HepG2 (cell line): ENCODE measurements around the gene CRYBA2.

Experiments used
- MXI1 ChIP-seq: IDR thresholded peaks from 3 replicates; pipeline ENCODE4 v1.6.1; 2012; ENCODE audit warnings: low read depth, low read length, inconsistent platforms, borderline replicate concordance
- POLR2AphosphoS2 ChIP-seq: IDR thresholded peaks from 2 replicates; pipeline ENCODE4 v1.6.1; 2011; ENCODE audit warnings: low read depth, low read length, improper control_type of control experiment
- SALL2 ChIP-seq: sonication (generic); formaldehyde crosslinking; IDR thresholded peaks from 2 replicates; pipeline ENCODE4 v1.8.1; 2023; ENCODE audit warnings: mild to moderate bottlenecking, missing genetic modification reagents, inconsistent platforms
- ZNF75D ChIP-seq: sonication (generic); formaldehyde crosslinking; IDR thresholded peaks from 2 replicates; pipeline ENCODE4 v1.8.1; 2023; ENCODE audit warnings: missing genetic modification reagents, mild to moderate bottlenecking, borderline replicate concordance
- ZNF775 ChIP-seq: sonication (generic); formaldehyde crosslinking; IDR thresholded peaks from 2 replicates; pipeline ENCODE4 v1.4.0; 2020; ENCODE audit warnings: missing genetic modification reagents, mild to moderate bottlenecking, moderate library complexity, borderline replicate concordance
- TF ChIP-seq, protein P1 (sequence below): sonication (generic); formaldehyde crosslinking; IDR thresholded peaks from 2 replicates; pipeline ENCODE4 v1.9.0; 2021; ENCODE audit warnings: missing genetic modification reagents, mild to moderate bottlenecking, borderline replicate concordance
- TF ChIP-seq, protein P2 (sequence below): sonication (generic); formaldehyde crosslinking; IDR thresholded peaks from 2 replicates; pipeline ENCODE4 v1.8.1; 2023; ENCODE audit warnings: missing genetic modification reagents, mild to moderate bottlenecking, borderline replicate concordance
- TF ChIP-seq, protein P3 (sequence below): sonication (generic); formaldehyde crosslinking; IDR thresholded peaks from 2 replicates; pipeline ENCODE4 v1.5.0; 2020; ENCODE audit warnings: mild to moderate bottlenecking, missing genetic modification reagents, moderate library complexity

GRCh38 chr2:219037783-219038499 lies 44.7 kb upstream of the CRYBA2 start:
- TF ChIP-seq ZNF75D (CRISPR knock-in tag) (no peak), POLR2AphosphoS2 (no peak), MXI1 (no peak), ZNF775 (CRISPR knock-in tag) (no peak), SALL2 (CRISPR knock-in tag) (no peak)
- TF ChIP-seq, protein P1, sequence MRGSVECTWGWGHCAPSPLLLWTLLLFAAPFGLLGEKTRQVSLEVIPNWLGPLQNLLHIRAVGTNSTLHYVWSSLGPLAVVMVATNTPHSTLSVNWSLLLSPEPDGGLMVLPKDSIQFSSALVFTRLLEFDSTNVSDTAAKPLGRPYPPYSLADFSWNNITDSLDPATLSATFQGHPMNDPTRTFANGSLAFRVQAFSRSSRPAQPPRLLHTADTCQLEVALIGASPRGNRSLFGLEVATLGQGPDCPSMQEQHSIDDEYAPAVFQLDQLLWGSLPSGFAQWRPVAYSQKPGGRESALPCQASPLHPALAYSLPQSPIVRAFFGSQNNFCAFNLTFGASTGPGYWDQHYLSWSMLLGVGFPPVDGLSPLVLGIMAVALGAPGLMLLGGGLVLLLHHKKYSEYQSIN (CRISPR knock-in tag) = no peak
- TF ChIP-seq, protein P2, sequence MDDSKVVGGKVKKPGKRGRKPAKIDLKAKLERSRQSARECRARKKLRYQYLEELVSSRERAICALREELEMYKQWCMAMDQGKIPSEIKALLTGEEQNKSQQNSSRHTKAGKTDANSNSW (CRISPR knock-in tag) = no peak
- TF ChIP-seq, protein P3, sequence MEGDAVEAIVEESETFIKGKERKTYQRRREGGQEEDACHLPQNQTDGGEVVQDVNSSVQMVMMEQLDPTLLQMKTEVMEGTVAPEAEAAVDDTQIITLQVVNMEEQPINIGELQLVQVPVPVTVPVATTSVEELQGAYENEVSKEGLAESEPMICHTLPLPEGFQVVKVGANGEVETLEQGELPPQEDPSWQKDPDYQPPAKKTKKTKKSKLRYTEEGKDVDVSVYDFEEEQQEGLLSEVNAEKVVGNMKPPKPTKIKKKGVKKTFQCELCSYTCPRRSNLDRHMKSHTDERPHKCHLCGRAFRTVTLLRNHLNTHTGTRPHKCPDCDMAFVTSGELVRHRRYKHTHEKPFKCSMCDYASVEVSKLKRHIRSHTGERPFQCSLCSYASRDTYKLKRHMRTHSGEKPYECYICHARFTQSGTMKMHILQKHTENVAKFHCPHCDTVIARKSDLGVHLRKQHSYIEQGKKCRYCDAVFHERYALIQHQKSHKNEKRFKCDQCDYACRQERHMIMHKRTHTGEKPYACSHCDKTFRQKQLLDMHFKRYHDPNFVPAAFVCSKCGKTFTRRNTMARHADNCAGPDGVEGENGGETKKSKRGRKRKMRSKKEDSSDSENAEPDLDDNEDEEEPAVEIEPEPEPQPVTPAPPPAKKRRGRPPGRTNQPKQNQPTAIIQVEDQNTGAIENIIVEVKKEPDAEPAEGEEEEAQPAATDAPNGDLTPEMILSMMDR (CRISPR knock-in tag) = no peak
